Spinal cord (tissue), 10 donors: ENCODE results near the gene BPIFB4. TPM values are rescaled to one million over a fixed set of nuclear protein-coding genes. Genes with fewer than 3 reads are reported as not detected.
"Not testable (repeated sequence)": the region's sequence is repeated elsewhere in the genome, so short reads cannot be mapped to it uniquely, and the experiment has no call there.

Experiments used
- DNase-seq, 6 donors: peaks; one replicate each; pipeline versions ENCODE4 v3.0.0 to v3.0.0-alpha.2; 2013 to 2015; ENCODE audit warnings: low spot score in 6 of 6, low read depth in 4 of 6
- H3K27ac ChIP-seq: one replicate; pipeline ENCODE4 v1.5.1; 2013; ENCODE audit warnings: low read depth, low read length, control low read depth
- H3K27me3 ChIP-seq: one replicate; pipeline ENCODE4 v1.6.1; 2013; ENCODE audit warnings: low read length; ENCODE audit not compliant: control insufficient read depth, insufficient read depth
- H3K36me3 ChIP-seq: one replicate; pipeline ENCODE4 v1.6.1; 2013; ENCODE audit warnings: low read length; ENCODE audit not compliant: control insufficient read depth, insufficient read depth
- H3K4me1 ChIP-seq: one replicate; pipeline ENCODE4 v1.6.1; 2013; ENCODE audit warnings: low read length; ENCODE audit not compliant: control insufficient read depth, insufficient read depth
- H3K4me3 ChIP-seq: one replicate; pipeline ENCODE4 v1.5.1; 2013; ENCODE audit warnings: low read depth, low read length, control low read depth
- H3K9me3 ChIP-seq: one replicate; pipeline ENCODE4 v1.6.1; 2013; ENCODE audit warnings: low read length; ENCODE audit not compliant: control insufficient read depth, insufficient read depth
- WGBS: methylation state at CpG from one replicate; pipeline ENCODE4 v1.1.5; 2013; ENCODE audit warnings: missing lambda C conversion rate; ENCODE audit not compliant: insufficient coverage; 5-methylcytosine and 5-hydroxymethylcytosine counted together
- polyA plus RNA-seq, 2 donors: library from polyadenylated mRNA; unstranded; fragments of 120-200 nt; gene quantifications; one replicate each; pipeline ENCODE4 v1.2.1, GENCODE V29; 2013; ENCODE audit not compliant: insufficient read length in 2 of 2
- total RNA-seq, 2 donors: library from RNA; depleted of rRNA in 1 of 2; stranded (reverse); fragments of 120-200 nt in 1 of 2; fragments of >200 nt in 1 of 2; gene quantifications; one replicate each; pipeline versions ENCODE4 v1.2.3 to v1.2.4, GENCODE V29; 2013 to 2014
- donor health status: healthy.

BPIFB4 gene
- total and polyA plus RNA-seq, 4 donors = 0.24 to 0.44 (median 0.32) TPM; not detected in 1

GRCh38 chr20:33042430-33042829 is 37.0 kb upstream of the BPIFB4 start:
- Histone ChIP-seq H3K4me1 (no peaks in the 10 kb centered on the region), H3K9me3 (no peaks in the 10 kb centered on the region), H3K27me3 (no peaks in the 10 kb centered on the region), H3K27ac (no peak overlapping the region), H3K36me3 (no peaks in the 10 kb centered on the region), H3K4me3 (no peak overlapping the region)
- 89% methylated on average over 3 of the region's 3 CpGs for WGBS
- no peak for DNase-seq

GRCh38 chr20:33042983-33043730 is 36.3 kb upstream of the BPIFB4 start:
- 88% methylated on average over 1 of the region's 2 CpGs for WGBS
- no peak for DNase-seq
- Histone ChIP-seq H3K4me1 (no peaks in the 10 kb centered on the region), H3K36me3 (no peaks in the 10 kb centered on the region), H3K4me3 (no peak overlapping the region), H3K9me3 (no peaks in the 10 kb centered on the region), H3K27me3 (no peaks in the 10 kb centered on the region), H3K27ac (no peak overlapping the region)

- DNase-seq = no peak
- Histone ChIP-seq H3K27ac (no peak overlapping the region), H3K27me3 (no peaks in the 10 kb centered on the region), H3K4me3 (no peak overlapping the region), H3K36me3 (no peaks in the 10 kb centered on the region), H3K9me3 (no peaks in the 10 kb centered on the region), H3K4me1 (no peaks in the 10 kb centered on the region)
- WGBS = no CpG with 5 or more reads among the region's 1 CpG
Observed at GRCh38 chr20:33043731-33044181, 35.7 kb upstream of the BPIFB4 start.

GRCh38 chr20:33045129-33045721 is 34.2 kb upstream of the BPIFB4 start:
- not testable (repeated sequence) for H3K27me3 ChIP-seq, DNase-seq, H3K4me1 ChIP-seq, H3K27ac ChIP-seq, H3K4me3 ChIP-seq, H3K9me3 ChIP-seq, H3K36me3 ChIP-seq
- WGBS = 77% methylated on average over 12 of the region's 15 CpGs

- WGBS = no CpG with 5 or more reads among the region's 3 CpGs
- Histone ChIP-seq H3K4me3 (no peak overlapping the region), H3K27ac (no peak overlapping the region), H3K9me3 (no peaks in the 10 kb centered on the region), H3K36me3 (no peaks in the 10 kb centered on the region), H3K4me1 (no peaks in the 10 kb centered on the region), H3K27me3 (no peaks in the 10 kb centered on the region)
- no peak for DNase-seq
Observed at GRCh38 chr20:33046412-33046811, 33.0 kb upstream of the BPIFB4 start.

GRCh38 chr20:33051333-33051732 is 28.1 kb upstream of the BPIFB4 start:
- Histone ChIP-seq H3K27me3 (no peaks in the 10 kb centered on the region), H3K9me3 (no peaks in the 10 kb centered on the region), H3K27ac (no peak overlapping the region), H3K36me3 (no peaks in the 10 kb centered on the region), H3K4me3 (no peak overlapping the region), H3K4me1 (peaks cover 8% of the 10 kb centered on the region)
- 46% methylated on average over 2 of the region's 4 CpGs for WGBS
- DNase-seq = peak in 1 of 6 donors; percentile 3

- H3K4me1 ChIP-seq = peaks cover 8% of the 10 kb centered on the region
- H3K27ac ChIP-seq = no peak within 1 kb of the TSS
- H3K27me3 ChIP-seq = no peaks in the 10 kb centered on the region
- no peaks in the 10 kb centered on the region for H3K36me3 ChIP-seq
- H3K4me3 ChIP-seq = no peak within 1 kb of the TSS
- WGBS = 76% methylated on average over 14 of the region's 25 CpGs
- H3K9me3 ChIP-seq = no peaks in the 10 kb centered on the region
- peak in 1 of 6 donors; percentile 7 for DNase-seq
Observed at GRCh38 chr20:33053291-33054106, 25.9 kb upstream of the BPIFB4 start, which contains the start of gene BPIFB3. Gene BPIFB3, plus strand, starts transcription at chr20:33053903. Its CDS starts 1,533 bp downstream, at chr20:33055436.

- DNase-seq = no peak
- Histone ChIP-seq H3K4me3 (no peak overlapping the region), H3K4me1 (peaks cover 8% of the 10 kb centered on the region), H3K9me3 (no peaks in the 10 kb centered on the region), H3K27me3 (no peaks in the 10 kb centered on the region), H3K27ac (no peak overlapping the region), H3K36me3 (no peaks in the 10 kb centered on the region)
- WGBS = 87% methylated on average over 6 of the region's 7 CpGs
Observed at GRCh38 chr20:33054381-33054780, 25.1 kb upstream of the BPIFB4 start.

GRCh38 chr20:33054791-33055190 is 24.7 kb upstream of the BPIFB4 start:
- Histone ChIP-seq H3K4me1 (peaks cover 8% of the 10 kb centered on the region), H3K27me3 (no peaks in the 10 kb centered on the region), H3K9me3 (no peaks in the 10 kb centered on the region), H3K36me3 (no peaks in the 10 kb centered on the region), H3K4me3 (no peak overlapping the region), H3K27ac (no peak overlapping the region)
- no peak for DNase-seq
- WGBS = 82% methylated on average over 2 of the region's 2 CpGs
